GM18861 (cell line): ENCODE results near the gene ZNF181.
"Not testable (repeated sequence)": the region's sequence is repeated elsewhere in the genome, so short reads cannot be mapped to it uniquely, and the experiment has no call there.

ENCODE experiments used
- ATAC-seq: cut with Tn5 transposase; IDR thresholded peaks from one replicate; pipeline ENCODE4 v1.9.1; 2021; ENCODE audit not compliant: unreplicated experiment

Gene ZNF181

GRCh38 chr19:34733746-34734536 lies at the start of gene ZNF181:
Gene ZNF181 (plus strand): TSS chr19:34734243. CDS start chr19:34735038, 795 bp downstream.
- peak; percentile 67 for ATAC-seq

GRCh38 chr19:34685266-34685665 lies 48.8 kb upstream of the ZNF181 start:
- ATAC-seq, result not testable (repeated sequence)

GRCh38 chr19:34686455-34686854 lies 47.6 kb upstream of the ZNF181 start:
- no peak for ATAC-seq

- ATAC-seq, result no peak
These were observed 46.7 kb upstream of the ZNF181 start for GRCh38 chr19:34687348-34687747.

GRCh38 chr19:34688592-34688991 lies 45.5 kb upstream of the ZNF181 start:
- ATAC-seq, result no peak

- no peak for ATAC-seq
These were observed 43.7 kb upstream of the ZNF181 start for GRCh38 chr19:34690372-34690771.

- ATAC-seq, result no peak
These were observed 41.5 kb upstream of the ZNF181 start for GRCh38 chr19:34692549-34692948.

GRCh38 chr19:34707661-34708060 lies 26.4 kb upstream of the ZNF181 start:
- ATAC-seq, result no peak

- ATAC-seq, result no peak
These were observed 22.2 kb upstream of the ZNF181 start for GRCh38 chr19:34711890-34712289.

- no peak for ATAC-seq
These were observed 21.4 kb upstream of the ZNF181 start for GRCh38 chr19:34712395-34713261.

GRCh38 chr19:34713262-34713637 lies 20.8 kb upstream of the ZNF181 start:
- ATAC-seq, result no peak

GRCh38 chr19:34715357-34715756 lies 18.7 kb upstream of the ZNF181 start:
- no peak for ATAC-seq

- no peak for ATAC-seq
These were observed 11.7 kb upstream of the ZNF181 start for GRCh38 chr19:34722353-34722752.

- ATAC-seq, result no peak
These were observed 8.6 kb upstream of the ZNF181 start for GRCh38 chr19:34725400-34725799.

- ATAC-seq, result no peak
These were observed 2.8 kb upstream of the ZNF181 start for GRCh38 chr19:34731019-34731829.

GRCh38 chr19:34731964-34732363 lies 2.1 kb upstream of the ZNF181 start:
- no peak for ATAC-seq

GRCh38 chr19:34732612-34733211 lies 1.3 kb upstream of the ZNF181 start:
- ATAC-seq, result no peak

- ATAC-seq, result no peak
These were observed 737 bp upstream of the ZNF181 start for GRCh38 chr19:34733266-34733745.

- ATAC-seq, result peak; percentile 30
These were observed 577 bp downstream of the ZNF181 start for GRCh38 chr19:34734537-34735103.
